ENCODE results near the gene PM20D2.

DNA sequence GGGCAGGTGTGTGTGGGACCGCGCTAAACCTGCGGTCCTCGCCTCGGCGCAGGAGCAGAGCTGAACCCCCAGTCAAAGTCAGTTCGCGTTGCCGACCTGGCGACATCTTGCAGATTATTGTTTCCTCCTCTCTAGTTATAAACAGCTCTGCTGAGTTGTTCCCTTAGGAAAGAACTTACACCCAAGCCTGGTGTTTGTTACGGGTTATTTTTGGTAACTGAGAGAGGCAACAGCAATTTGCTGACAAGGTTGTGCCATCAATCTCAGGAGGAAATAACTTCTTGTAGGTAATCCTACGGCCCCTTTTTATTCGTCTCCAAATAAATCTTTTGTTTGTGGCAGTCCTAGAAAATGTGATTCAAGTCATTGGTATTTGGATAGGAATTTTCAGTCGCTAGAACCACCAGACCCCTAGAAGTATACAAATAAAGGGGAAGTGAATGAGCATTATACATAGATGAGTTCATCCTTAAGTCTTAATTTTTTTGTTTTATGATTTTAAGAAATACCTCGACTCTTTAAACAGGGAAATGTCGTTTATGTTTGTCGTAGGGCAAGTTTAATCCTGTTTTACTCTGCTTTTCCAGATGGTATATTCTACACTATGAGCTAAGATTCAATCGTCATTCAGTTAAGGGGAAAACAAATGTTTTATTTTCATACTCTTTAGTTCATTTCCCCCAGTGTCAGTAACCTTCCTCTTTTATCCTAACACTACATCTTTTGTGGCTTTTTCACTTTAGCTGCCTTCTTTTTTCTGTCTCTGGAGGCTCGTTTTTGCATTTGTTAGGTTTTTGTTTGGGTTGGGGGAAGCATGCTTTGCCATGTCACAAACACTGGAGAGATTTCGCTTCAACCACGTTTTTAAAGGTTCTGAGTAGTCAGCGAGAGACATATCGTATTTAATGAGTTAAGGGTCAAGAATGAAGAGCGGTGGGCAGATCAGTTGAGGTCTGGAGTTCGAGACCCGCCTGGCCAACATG, 1.2 kb downstream of the PM20D2 start:
- TF ChIP-seq, protein P1, sequence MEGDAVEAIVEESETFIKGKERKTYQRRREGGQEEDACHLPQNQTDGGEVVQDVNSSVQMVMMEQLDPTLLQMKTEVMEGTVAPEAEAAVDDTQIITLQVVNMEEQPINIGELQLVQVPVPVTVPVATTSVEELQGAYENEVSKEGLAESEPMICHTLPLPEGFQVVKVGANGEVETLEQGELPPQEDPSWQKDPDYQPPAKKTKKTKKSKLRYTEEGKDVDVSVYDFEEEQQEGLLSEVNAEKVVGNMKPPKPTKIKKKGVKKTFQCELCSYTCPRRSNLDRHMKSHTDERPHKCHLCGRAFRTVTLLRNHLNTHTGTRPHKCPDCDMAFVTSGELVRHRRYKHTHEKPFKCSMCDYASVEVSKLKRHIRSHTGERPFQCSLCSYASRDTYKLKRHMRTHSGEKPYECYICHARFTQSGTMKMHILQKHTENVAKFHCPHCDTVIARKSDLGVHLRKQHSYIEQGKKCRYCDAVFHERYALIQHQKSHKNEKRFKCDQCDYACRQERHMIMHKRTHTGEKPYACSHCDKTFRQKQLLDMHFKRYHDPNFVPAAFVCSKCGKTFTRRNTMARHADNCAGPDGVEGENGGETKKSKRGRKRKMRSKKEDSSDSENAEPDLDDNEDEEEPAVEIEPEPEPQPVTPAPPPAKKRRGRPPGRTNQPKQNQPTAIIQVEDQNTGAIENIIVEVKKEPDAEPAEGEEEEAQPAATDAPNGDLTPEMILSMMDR (IDR thresholded peaks at IDR 0.05; ENCODE audit: insufficient read depth, low read length, poor library complexity, severe bottlenecking), result no peak
- no peak for TF ChIP-seq EZH2phosphoT487 (conservative IDR thresholded peaks at IDR 0.05; ENCODE audit: low read length)
